ENCODE data around the gene NDRG2. TPM values are rescaled to one million over a fixed set of nuclear protein-coding genes. Genes with fewer than 3 reads are reported as not detected.

Gene NDRG2
- 2.2 to 3.9 TPM (median 2.7 TPM) in 5 replicates for total RNA-seq (2022; extraction: Qiagen RNA extraction)

GRCh38 chr14:21024585-21025370 is at the start of gene NDRG2:
NDRG2 (minus strand) TSS chr14:21025061; CDS start chr14:21023315, 1,746 bp downstream.

DNA sequence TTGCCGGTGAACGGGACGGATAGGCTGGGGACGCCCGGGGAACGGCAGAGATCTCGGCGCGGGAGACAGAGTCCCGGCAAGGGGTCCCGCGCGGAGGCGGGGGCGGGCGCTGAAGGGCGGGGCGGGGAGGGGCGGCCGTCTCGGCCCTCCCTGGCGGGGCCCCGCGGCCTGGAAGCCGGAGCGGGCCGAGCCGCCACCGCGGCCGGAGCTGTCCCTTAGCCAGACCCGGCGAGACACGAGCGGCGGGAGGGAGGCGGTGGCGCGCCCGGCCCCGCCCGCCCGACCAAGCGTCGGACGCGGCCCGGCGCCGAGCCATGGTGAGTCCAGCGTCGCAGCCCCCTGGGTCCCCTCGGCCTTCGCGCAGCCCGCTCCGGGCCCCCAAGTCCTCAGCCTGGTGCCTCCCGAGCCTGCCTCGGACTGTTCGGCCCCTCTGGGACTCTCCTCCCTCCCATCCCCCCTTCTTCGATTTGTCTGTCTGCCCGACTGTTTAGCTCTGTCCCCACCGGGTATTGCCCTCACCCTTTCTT is 45.3 kb upstream of the NDRG2 start, which contains the start of gene ARHGEF40:
ARHGEF40 (plus strand) TSS at position 222 of the 527 bp plus-strand sequence; CDS start at position 315, 93 bp downstream.

GRCh38 chr14:21057803-21058675 is 33.2 kb upstream of the NDRG2 start, which contains the start of gene RNASE8:
RNASE8 (plus strand) TSS chr14:21057822; CDS start chr14:21057893, 71 bp downstream.

DNA sequence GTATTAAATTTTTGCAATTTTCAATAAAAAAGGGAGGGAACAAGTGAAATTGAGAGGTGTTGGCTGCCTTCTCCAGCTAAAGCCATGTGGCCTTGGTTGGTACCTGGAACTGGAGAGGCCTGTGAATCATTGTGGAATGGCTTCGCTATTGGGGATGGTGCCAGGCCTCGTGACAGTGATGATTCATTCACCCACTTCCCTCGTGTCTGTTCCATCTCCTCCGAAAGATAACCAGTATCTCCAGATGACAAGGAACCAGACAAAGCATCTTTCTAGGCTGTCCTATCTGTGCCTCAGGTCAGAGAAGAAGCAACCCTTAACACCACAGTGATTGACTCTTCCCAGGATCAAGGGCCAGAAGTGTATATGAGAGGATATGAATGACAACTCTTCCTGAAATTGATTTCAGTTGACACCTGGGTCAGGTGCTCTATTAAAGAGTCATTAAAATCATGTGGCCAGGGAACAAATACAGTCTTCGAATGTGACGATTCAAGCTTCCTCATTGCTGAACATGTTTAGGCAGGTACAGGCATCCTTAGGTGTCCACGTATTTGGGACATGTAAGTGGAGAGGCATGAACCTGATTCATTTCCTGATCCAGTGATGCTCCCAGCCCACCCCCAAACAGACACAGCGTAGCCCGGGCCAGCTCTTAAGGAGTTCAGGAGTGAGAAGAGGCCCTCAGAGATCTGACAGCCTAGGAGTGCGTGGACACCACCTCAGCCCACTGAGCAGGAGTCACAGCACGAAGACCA is 17.0 kb upstream of the NDRG2 start, which contains the start of gene RNASE7:
RNASE7 (plus strand) TSS at position 687 of the 758 bp plus-strand sequence. CDS start 631 bp downstream, outside the sequence.

DNA sequence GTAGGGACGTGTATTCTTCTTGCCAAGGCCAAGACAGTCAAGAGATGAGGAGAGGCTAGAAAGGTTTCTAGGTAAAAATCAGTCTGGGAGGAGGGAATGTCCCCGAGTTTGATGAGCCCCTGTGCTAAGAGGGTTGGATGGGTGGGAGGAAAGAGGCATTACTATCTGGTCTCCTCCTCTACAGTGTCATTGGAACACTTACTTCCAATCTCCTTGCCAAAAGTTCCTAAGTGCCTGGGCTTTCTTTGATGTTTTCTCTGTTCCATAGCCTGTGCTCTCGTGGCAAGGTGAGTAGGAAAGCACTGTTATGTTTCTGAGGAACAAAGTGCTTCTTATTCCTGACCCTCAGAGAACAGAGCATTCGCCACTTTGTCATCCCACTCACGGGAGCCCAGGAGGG is 9.8 kb upstream of the NDRG2 start, which contains the start of gene RNASE13:
RNASE13 (minus strand) TSS at position 101 of the 400 bp plus-strand sequence. CDS start 519 bp downstream, outside the sequence.

DNA sequence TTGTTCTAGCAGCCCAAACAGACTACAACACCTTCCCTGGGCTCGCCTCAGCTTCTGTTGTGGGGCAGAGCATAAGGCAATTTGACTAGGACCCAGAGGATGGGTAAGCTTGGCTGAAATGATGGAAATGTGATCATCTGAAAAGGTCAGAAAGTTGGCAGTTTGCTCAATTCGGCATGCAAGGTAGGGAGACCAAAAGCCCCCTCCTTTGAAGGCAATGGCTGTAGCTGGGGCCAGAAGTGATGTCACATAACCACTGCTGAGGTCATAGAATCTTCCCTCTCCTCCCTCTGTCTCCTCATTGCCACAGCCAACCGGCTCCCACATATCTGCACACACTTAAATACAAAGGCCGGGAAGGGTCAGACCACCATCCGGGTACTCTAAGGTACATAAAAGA is 5.1 kb upstream of the NDRG2 start, which contains the start of gene TPPP2:
TPPP2 (plus strand) TSS at position 301 of the 400 bp plus-strand sequence. CDS start 365 bp downstream, outside the sequence.

DNA sequence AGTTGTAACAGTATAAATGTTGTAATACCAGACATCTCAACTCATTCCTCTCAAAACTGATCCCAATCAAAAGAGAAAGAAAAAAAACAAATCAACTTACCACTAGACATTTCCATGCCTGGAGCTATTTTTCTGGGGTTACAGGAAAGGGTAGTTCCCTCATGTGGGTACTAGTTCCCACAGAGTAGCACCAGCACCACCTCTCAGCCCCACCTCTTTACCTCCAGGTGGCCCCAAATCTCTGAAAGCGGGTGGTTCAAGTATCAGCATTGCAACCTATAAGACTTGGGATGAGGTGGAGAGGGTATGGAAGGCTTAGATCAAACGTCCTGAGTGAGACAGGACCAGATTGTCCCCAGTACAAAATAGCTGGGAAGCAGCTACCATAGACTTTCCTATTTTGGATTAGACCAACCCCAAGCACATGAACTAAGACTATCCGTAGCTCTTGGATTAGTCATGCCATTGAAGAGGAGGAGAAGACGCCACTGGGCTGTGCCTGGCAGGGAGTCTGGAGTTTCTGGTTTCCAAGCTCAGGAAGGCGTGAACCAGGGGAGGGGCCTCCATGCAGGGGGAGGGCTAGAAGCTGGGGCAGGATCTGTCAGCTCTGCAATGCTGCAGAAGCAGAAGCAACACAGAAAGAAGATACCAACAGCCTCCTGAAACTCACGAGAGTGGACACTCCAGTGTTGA is 26.0 kb downstream of the NDRG2 start, which contains the start of gene SLC39A2:
SLC39A2 (plus strand) TSS at position 620 of the 693 bp plus-strand sequence. CDS start 154 bp downstream, outside the sequence.

GRCh38 chr14:20989787-20990600 is 34.9 kb downstream of the NDRG2 start, which contains the start of gene METTL17:
METTL17 (plus strand) TSS chr14:20989980; CDS start chr14:20990003, 23 bp downstream.

Other genes starting within 250 kb of the NDRG2 start
- not detected in 5 replicates for gene RNASE6, start 243.8 kb downstream of the NDRG2 start, total RNA-seq (2022; extraction: Qiagen RNA extraction)
- gene RNASE1, start 222.2 kb downstream of the NDRG2 start, total RNA-seq (2022; extraction: Qiagen RNA extraction): not detected in 5 replicates
- not detected in 5 replicates for gene RNASE3, start 133.7 kb downstream of the NDRG2 start, total RNA-seq (2022; extraction: Qiagen RNA extraction)
- gene RNASE2, start 69.6 kb downstream of the NDRG2 start, total RNA-seq (2022; extraction: Qiagen RNA extraction): not detected in 5 replicates
- 69.9 to 81.0 TPM (median 74.6 TPM) in 5 replicates for gene METTL17, start 35.1 kb downstream of the NDRG2 start, total RNA-seq (2022; extraction: Qiagen RNA extraction)
- 0.17 TPM in 1 of 5 replicates, not detected in the others for gene SLC39A2, start 25.8 kb downstream of the NDRG2 start, total RNA-seq (2022; extraction: Qiagen RNA extraction)
- not detected in 5 replicates for gene TPPP2, start 5.2 kb upstream of the NDRG2 start, total RNA-seq (2022; extraction: Qiagen RNA extraction)
- gene RNASE13, start 9.7 kb upstream of the NDRG2 start, total RNA-seq (2022; extraction: Qiagen RNA extraction): not detected in 5 replicates
- gene RNASE7, start 17.3 kb upstream of the NDRG2 start, total RNA-seq (2022; extraction: Qiagen RNA extraction): not detected in 5 replicates
- gene RNASE8, start 32.8 kb upstream of the NDRG2 start, total RNA-seq (2022; extraction: Qiagen RNA extraction): not detected in 5 replicates
- 7.1 to 11.5 TPM (median 9.5 TPM) in 5 replicates for gene ARHGEF40, start 45.2 kb upstream of the NDRG2 start, total RNA-seq (2022; extraction: Qiagen RNA extraction)
- gene ZNF219, start 73.6 kb upstream of the NDRG2 start, total RNA-seq (2022; extraction: Qiagen RNA extraction): 19.4 to 32.5 TPM (median 31.9 TPM) in 5 replicates
- 0.64 to 1.1 TPM (median 0.76 TPM) in 5 replicates for gene TMEM253, start 76.0 kb upstream of the NDRG2 start, total RNA-seq (2022; extraction: Qiagen RNA extraction)
- not detected in 5 replicates for gene OR5AU1, start 131.0 kb upstream of the NDRG2 start, total RNA-seq (2022; extraction: Qiagen RNA extraction)
- 783 to 949 TPM (median 796 TPM) in 5 replicates for gene HNRNPC, start 244.4 kb upstream of the NDRG2 start, total RNA-seq (2022; extraction: Qiagen RNA extraction)